GM23248 (cell line): ENCODE results near the gene HSD3B2.

Experiments used
- EZH2 ChIP-seq: fragments of 200-600 bp; sonication (generic); IDR thresholded peaks from 2 replicates; pipeline ENCODE4 v1.6.1; 2018; ENCODE audit warnings: antibody characterized with exemption, mild to moderate bottlenecking; ENCODE audit not compliant: insufficient read depth, poor library complexity, severe bottlenecking
- EZH2phosphoT487 ChIP-seq: fragments of 200-600 bp; sonication (generic); IDR thresholded peaks from 2 replicates; pipeline ENCODE4 v1.6.1; 2018; ENCODE audit warnings: antibody characterized with exemption, moderate library complexity, mild to moderate bottlenecking, low read depth; ENCODE audit not compliant: insufficient read depth

DNA sequence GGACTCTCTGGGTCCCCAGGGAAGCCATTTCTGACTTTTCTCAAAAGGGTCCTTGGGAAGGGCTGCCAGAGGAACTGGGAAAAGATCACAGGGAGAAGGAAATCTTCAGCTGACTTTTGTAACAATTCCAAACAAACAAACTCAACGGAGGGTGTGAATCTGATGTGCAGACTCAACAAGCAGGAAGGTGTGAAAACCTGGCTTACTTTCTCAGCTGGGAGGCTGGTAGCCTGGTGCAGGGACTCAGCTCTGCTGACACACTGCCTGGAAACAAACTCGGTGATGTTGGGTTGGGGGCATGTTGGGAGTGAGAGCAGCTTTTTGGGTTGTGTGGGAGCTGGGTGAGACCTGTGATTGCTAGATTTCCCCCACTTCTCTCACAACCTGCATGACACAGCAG is 10.2 kb upstream of the HSD3B2 start:
- TF ChIP-seq EZH2 (no peak), EZH2phosphoT487 (no peak)
